GM19438 (cell line): ENCODE measurements around the gene OLR1.
"Not testable (repeated sequence)": the region's sequence is repeated elsewhere in the genome, so short reads cannot be mapped to it uniquely, and the experiment has no call there.

Experiments used
- ATAC-seq: cut with Tn5 transposase; IDR thresholded peaks from one replicate; pipeline ENCODE4 v1.9.1; 2021; ENCODE audit warnings: low read depth; ENCODE audit not compliant: unreplicated experiment

The OLR1 gene

GRCh38 chr12:10191865-10192264 is 19.9 kb upstream of the OLR1 start:
- ATAC-seq: no peak

- ATAC-seq: peak; percentile 83
Measured at GRCh38 chr12:10190558-10191388, 18.8 kb upstream of the OLR1 start.

GRCh38 chr12:10189653-10190052 is 17.7 kb upstream of the OLR1 start:
- no peak for ATAC-seq

GRCh38 chr12:10186958-10187357 is 15.0 kb upstream of the OLR1 start:
- ATAC-seq: not testable (repeated sequence)

GRCh38 chr12:10186299-10186698 is 14.4 kb upstream of the OLR1 start:
- no peak for ATAC-seq

GRCh38 chr12:10184261-10184843 is 12.4 kb upstream of the OLR1 start:
- no peak for ATAC-seq

GRCh38 chr12:10182354-10183049 is 10.6 kb upstream of the OLR1 start:
- no peak for ATAC-seq

- ATAC-seq: no peak
Measured at GRCh38 chr12:10179776-10180181, 7.8 kb upstream of the OLR1 start.

- no peak for ATAC-seq
Measured at GRCh38 chr12:10178821-10179220, 6.9 kb upstream of the OLR1 start, which contains the start of gene TMEM52B. TSS of gene TMEM52B (plus strand) at chr12:10179032. CDS start at chr12:10179575, 543 bp downstream.

GRCh38 chr12:10175846-10176636 is 4.1 kb upstream of the OLR1 start:
- ATAC-seq: no peak

GRCh38 chr12:10174986-10175614 is 3.2 kb upstream of the OLR1 start:
- no peak for ATAC-seq

- no peak for ATAC-seq
Measured at GRCh38 chr12:10170216-10170615, 1.7 kb downstream of the OLR1 start.

- no peak for ATAC-seq
Measured at GRCh38 chr12:10169104-10169503, 2.8 kb downstream of the OLR1 start.

GRCh38 chr12:10167599-10167998 is 4.3 kb downstream of the OLR1 start:
- no peak for ATAC-seq

GRCh38 chr12:10165421-10165820 is 6.5 kb downstream of the OLR1 start:
- no peak for ATAC-seq

- ATAC-seq: no peak
Measured at GRCh38 chr12:10163084-10163483, 8.8 kb downstream of the OLR1 start.

GRCh38 chr12:10160617-10161385 is 11.1 kb downstream of the OLR1 start:
- ATAC-seq: no peak

GRCh38 chr12:10159280-10159679 is 12.7 kb downstream of the OLR1 start:
- no peak for ATAC-seq

GRCh38 chr12:10158406-10158805 is 13.5 kb downstream of the OLR1 start:
- no peak for ATAC-seq
